ENCODE measurements around the gene UTY. TPM values are rescaled to one million over a fixed set of nuclear protein-coding genes. Genes with fewer than 3 reads are reported as not detected.
A peak's percentile ranks its signal among the peaks of the same experiment; 100 is the strongest.

Gene UTY
- total and polyA plus RNA-seq, 2 of the 13 experiments (the other 11 are each of a cell fraction or from before 2014, with no cell fraction given): not detected

DNA sequence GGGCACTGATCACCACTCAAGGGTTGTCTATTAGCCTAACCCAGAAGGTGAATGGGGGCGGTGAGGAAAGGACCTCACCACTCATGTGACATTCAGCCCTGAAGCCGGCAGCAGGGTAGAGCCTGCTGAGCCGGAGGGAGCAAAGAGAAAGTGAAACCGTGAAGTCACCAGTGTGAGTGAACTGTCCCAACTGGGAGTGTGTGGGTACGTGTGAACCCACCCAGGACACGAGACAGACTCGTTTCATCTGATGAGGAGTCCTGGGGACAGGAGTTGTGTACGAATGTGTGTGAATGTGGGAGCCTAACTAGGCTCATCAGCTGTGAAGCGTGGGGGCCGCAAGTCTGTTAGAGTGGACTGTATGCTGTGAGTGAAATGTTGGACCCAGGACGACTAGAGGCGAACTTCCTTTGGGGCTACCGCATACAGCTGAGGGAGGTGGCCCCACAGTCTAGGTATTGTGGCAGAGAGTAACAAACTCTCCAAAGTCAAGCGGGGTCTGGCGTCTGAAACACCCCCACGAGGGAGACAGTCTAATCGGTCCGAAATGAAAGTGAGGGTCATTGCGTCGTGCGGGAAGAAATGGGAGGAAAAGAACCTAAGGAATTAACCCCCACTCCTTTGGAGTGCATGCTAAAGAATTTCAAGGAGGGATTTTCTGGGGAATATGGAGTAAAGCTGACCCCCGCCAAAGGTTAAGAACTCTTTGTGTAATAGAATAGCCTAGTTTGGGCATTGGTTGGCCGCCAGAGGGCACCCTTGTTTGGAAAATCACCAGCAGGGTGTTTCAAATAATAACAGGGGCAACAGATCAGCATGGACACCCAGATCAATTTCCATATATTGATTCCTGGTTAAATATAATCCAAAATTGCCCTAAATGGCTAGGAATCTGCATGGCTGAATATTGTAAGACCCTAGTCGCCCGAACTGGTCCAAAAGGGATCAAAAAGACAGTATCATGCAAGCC lies 43.6 kb downstream of the UTY start (continued):
- TF ChIP-seq KDM5A (IDR thresholded peaks at IDR 0.05; ENCODE audit: borderline replicate concordance, low read length) (0 out of 2 replicates have a peak, but pooled peaks have one; percentile 26), AGO2 (optimal IDR thresholded peaks at IDR 0.05; ENCODE audit: low read depth, low read length) (no peak), TBX3 (IDR thresholded peaks at IDR 0.05; ENCODE audit: borderline replicate concordance) (no peak), ZFP82 (CRISPR knock-in tag; IDR thresholded peaks at IDR 0.05; ENCODE audit: borderline replicate concordance) (no peak), ZFP36L2 (CRISPR knock-in tag; IDR thresholded peaks at IDR 0.05) (no peak), YEATS4 (CRISPR knock-in tag; IDR thresholded peaks at IDR 0.05; ENCODE audit: borderline replicate concordance) (no peak), CCDC6 (CRISPR knock-in tag; IDR thresholded peaks at IDR 0.05) (no peak), ZNF891 (CRISPR knock-in tag; IDR thresholded peaks at IDR 0.05) (no peak), HOXA9 (CRISPR knock-in tag; IDR thresholded peaks at IDR 0.05; ENCODE audit: borderline replicate concordance) (no peak), MIER3 (CRISPR knock-in tag; IDR thresholded peaks at IDR 0.05; ENCODE audit: borderline replicate concordance) (no peak), REPIN1 (CRISPR knock-in tag; IDR thresholded peaks at IDR 0.05; ENCODE audit: borderline replicate concordance, low read depth) (no peak), ZNF546 (CRISPR knock-in tag; conservative IDR thresholded peaks at IDR 0.05) (no peak), SAP130 (CRISPR knock-in tag; IDR thresholded peaks at IDR 0.05; ENCODE audit: low read depth) (peak; percentile 42; the same call in 1 of the 2 replicates), DPF2 (CRISPR knock-in tag; IDR thresholded peaks at IDR 0.05; ENCODE audit: borderline replicate concordance, low read depth) (no peak), SOX6 (IDR thresholded peaks at IDR 0.05) (no peak), SOX6 (CRISPR knock-in tag; IDR thresholded peaks at IDR 0.05) (no peak), PHF20 (CRISPR knock-in tag; IDR thresholded peaks at IDR 0.05) (0 out of 2 replicates have a peak, but pooled peaks have one; percentile 9), JUNB (CRISPR knock-in tag; IDR thresholded peaks at IDR 0.05; ENCODE audit: borderline replicate concordance) (no peak), ZC3H13 (CRISPR knock-in tag; IDR thresholded peaks at IDR 0.05) (no peak), NFE2L1 (CRISPR knock-in tag; IDR thresholded peaks at IDR 0.05; ENCODE audit: borderline replicate concordance) (no peak), POLR2G (IDR thresholded peaks at IDR 0.05; ENCODE audit: low read depth, low read length) (0 out of 2 replicates have a peak, but pooled peaks have one; percentile 24), ZNF501 (CRISPR knock-in tag; IDR thresholded peaks at IDR 0.05) (no peak), SIX4 (CRISPR knock-in tag; IDR thresholded peaks at IDR 0.05) (no peak), MXI1 (IDR thresholded peaks at IDR 0.05; ENCODE audit: borderline replicate concordance, low read depth, low read length) (no peak; the same call in 2 of the 3 replicates)
- TF ChIP-seq, protein P1, sequence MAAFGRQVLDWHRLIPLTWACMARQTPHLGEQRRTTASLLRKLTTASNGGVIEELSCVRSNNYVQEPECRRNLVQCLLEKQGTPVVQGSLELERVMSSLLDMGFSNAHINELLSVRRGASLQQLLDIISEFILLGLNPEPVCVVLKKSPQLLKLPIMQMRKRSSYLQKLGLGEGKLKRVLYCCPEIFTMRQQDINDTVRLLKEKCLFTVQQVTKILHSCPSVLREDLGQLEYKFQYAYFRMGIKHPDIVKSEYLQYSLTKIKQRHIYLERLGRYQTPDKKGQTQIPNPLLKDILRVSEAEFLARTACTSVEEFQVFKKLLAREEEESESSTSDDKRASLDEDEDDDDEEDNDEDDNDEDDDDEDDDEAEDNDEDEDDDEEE (CRISPR knock-in tag; IDR thresholded peaks at IDR 0.05): no peak
- TF ChIP-seq, protein P2, sequence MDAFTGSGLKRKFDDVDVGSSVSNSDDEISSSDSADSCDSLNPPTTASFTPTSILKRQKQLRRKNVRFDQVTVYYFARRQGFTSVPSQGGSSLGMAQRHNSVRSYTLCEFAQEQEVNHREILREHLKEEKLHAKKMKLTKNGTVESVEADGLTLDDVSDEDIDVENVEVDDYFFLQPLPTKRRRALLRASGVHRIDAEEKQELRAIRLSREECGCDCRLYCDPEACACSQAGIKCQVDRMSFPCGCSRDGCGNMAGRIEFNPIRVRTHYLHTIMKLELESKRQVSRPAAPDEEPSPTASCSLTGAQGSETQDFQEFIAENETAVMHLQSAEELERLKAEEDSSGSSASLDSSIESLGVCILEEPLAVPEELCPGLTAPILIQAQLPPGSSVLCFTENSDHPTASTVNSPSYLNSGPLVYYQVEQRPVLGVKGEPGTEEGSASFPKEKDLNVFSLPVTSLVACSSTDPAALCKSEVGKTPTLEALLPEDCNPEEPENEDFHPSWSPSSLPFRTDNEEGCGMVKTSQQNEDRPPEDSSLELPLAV (CRISPR knock-in tag; conservative IDR thresholded peaks at IDR 0.05; ENCODE audit: low read depth): no peak
- TF ChIP-seq, protein P3, sequence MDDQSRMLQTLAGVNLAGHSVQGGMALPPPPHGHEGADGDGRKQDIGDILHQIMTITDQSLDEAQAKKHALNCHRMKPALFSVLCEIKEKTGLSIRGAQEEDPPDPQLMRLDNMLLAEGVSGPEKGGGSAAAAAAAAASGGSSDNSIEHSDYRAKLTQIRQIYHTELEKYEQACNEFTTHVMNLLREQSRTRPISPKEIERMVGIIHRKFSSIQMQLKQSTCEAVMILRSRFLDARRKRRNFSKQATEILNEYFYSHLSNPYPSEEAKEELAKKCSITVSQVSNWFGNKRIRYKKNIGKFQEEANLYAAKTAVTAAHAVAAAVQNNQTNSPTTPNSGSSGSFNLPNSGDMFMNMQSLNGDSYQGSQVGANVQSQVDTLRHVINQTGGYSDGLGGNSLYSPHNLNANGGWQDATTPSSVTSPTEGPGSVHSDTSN (CRISPR knock-in tag; IDR thresholded peaks at IDR 0.05; ENCODE audit: borderline replicate concordance): no peak

Measured in HepG2 (cell line).